Fibroblast of villous mesenchyme (primary cell): ENCODE measurements around the gene CREB5. TPM values are rescaled to one million over a fixed set of nuclear protein-coding genes. Genes with fewer than 3 reads are reported as not detected.
"Not testable (repeated sequence)": the region's sequence is repeated elsewhere in the genome, so short reads cannot be mapped to it uniquely, and the experiment has no call there.

Source experiments
- DNase-seq: peaks from one replicate; pipeline ENCODE4 v3.0.0-alpha.2; 2010; ENCODE audit warnings: low read depth
- H3K4me3 ChIP-seq: 2 replicates; pipeline ENCODE4 v1.5.1; 2011; ENCODE audit warnings: low read depth, mild to moderate bottlenecking, low read length
- CTCF ChIP-seq: IDR thresholded peaks from 2 replicates; pipeline ENCODE4 v1.5.1; 2012; ENCODE audit warnings: low read depth, mild to moderate bottlenecking, low read length; ENCODE audit not compliant: insufficient read depth
- total RNA-seq: library from RNA; depleted of rRNA; stranded (reverse); fragments of >200 nt; gene quantifications from 2 replicates; pipeline ENCODE4 v1.2.3, GENCODE V29; 2012

Gene CREB5
- total RNA-seq, 1 donor: 6.0 TPM

- no peak for DNase-seq
- H3K4me3 ChIP-seq: no peak overlapping the region
- TF ChIP-seq CTCF: no peak
Observed at GRCh38 chr7:28547115-28547514, 134.8 kb downstream of the CREB5 start.

- DNase-seq: no peak
- TF ChIP-seq CTCF: no peak
Observed at GRCh38 chr7:28548416-28548815, 136.1 kb downstream of the CREB5 start.

GRCh38 chr7:28549998-28550397, 137.7 kb downstream of the CREB5 start:
- no peak for TF ChIP-seq CTCF
- no peak overlapping the region for H3K4me3 ChIP-seq
- no peak for DNase-seq

More at GRCh38 chr7:28548416-28548815, 136.1 kb downstream of the CREB5 start:
- no peak overlapping the region for H3K4me3 ChIP-seq

- DNase-seq: no peak
- no peak overlapping the region for H3K4me3 ChIP-seq
- TF ChIP-seq CTCF: no peak
Observed at GRCh38 chr7:28550580-28551186, 138.4 kb downstream of the CREB5 start.

GRCh38 chr7:28551331-28551730, 139.0 kb downstream of the CREB5 start:
- H3K4me3 ChIP-seq: no peak overlapping the region
- DNase-seq: no peak
- TF ChIP-seq CTCF: no peak

GRCh38 chr7:28551766-28552165, 139.4 kb downstream of the CREB5 start:
- H3K4me3 ChIP-seq, DNase-seq: not testable (repeated sequence)

- no peak overlapping the region for H3K4me3 ChIP-seq
- no peak for DNase-seq
- no peak for TF ChIP-seq CTCF
Observed at GRCh38 chr7:28554802-28555471, 142.6 kb downstream of the CREB5 start.
